ENCODE data around the gene DOCK8.

DNA sequence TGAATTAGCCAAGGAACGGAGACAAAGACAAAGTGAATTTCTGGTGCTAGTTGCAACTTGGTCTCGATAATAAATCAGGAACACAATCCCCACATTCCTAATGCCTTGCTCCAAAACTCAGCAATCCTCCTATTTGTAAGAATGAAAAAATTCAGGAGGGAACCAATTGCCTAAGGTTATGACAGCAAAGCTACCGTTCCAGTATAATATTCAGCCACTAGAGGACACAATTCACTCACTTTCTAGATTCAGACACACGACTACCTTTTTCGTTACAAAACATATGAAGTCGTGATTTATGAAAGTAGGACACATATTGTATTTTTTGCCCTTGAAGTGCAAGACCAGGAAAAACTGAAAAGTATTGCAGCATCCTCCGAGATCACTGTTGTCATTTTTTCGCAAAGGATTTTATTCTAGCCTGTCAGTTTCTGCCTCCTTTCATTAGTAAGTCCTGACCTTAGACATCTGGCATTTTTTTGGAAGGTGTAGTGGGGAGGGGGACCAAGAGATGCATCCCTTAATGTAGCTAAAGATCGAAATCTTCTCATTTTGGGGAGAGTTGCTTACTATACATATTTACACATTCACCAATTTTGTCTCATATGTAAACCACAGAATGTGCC is 133.1 kb downstream of the DOCK8 start:
- TF ChIP-seq EZH2phosphoT487 (IDR thresholded peaks at IDR 0.05; ENCODE audit: borderline replicate concordance, low read depth, low read length) (no peak), CTCF (conservative IDR thresholded peaks at IDR 0.05; ENCODE audit: low read length) (peak; percentile 74)
